ENCODE data around the gene RPS2.
"Not testable (repeated sequence)": the region's sequence is repeated elsewhere in the genome, so short reads cannot be mapped to it uniquely, and the experiment has no call there.

RPS2 gene

DNA sequence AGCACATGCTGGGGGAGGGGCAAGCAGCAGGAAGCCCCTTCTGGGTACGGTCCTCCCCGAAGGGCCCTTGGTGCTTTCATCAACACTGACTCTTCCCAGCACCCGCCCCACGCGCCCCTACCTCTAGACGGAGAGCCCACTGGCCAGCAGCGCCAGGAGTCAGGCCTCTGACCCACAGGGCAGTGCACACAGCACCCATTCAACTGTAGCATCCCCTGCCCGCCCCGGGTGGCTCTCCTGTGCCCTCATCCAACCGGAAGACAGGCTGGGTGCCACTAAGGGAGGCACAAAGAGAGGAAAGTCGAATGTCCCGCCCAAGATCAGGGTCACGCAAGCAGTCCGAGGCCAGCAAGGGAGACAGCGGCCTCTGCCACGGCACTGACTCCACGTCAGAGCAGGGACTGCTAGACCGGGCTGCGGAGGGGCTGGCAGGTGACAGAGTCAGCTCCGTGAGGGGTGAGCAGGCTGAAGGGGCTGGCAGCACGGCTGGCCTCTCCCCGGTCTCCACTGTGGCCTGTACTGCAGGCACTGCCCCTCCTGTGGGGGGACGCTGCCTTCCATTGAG is 31.4 kb downstream of the RPS2 start:
- Mint-ChIP-seq H3K36me3 (ENCODE audit: insufficient read depth) (peaks cover 3% of the 10 kb centered on the region), H3K27ac (no peak overlapping the region), H3K9me3 (no peaks in the 10 kb centered on the region), H3K27me3 (peaks cover 0 to 9% of the 10 kb centered on the region in 2 donors), H3K4me3 (no peak overlapping the region), H3K4me1 (ENCODE audit: low read depth in 2 of 2) (peaks cover 0 to 2% of the 10 kb centered on the region in 2 donors)
- ATAC-seq (replicated peaks) = no peak
- DNase-seq = no peak

DNA sequence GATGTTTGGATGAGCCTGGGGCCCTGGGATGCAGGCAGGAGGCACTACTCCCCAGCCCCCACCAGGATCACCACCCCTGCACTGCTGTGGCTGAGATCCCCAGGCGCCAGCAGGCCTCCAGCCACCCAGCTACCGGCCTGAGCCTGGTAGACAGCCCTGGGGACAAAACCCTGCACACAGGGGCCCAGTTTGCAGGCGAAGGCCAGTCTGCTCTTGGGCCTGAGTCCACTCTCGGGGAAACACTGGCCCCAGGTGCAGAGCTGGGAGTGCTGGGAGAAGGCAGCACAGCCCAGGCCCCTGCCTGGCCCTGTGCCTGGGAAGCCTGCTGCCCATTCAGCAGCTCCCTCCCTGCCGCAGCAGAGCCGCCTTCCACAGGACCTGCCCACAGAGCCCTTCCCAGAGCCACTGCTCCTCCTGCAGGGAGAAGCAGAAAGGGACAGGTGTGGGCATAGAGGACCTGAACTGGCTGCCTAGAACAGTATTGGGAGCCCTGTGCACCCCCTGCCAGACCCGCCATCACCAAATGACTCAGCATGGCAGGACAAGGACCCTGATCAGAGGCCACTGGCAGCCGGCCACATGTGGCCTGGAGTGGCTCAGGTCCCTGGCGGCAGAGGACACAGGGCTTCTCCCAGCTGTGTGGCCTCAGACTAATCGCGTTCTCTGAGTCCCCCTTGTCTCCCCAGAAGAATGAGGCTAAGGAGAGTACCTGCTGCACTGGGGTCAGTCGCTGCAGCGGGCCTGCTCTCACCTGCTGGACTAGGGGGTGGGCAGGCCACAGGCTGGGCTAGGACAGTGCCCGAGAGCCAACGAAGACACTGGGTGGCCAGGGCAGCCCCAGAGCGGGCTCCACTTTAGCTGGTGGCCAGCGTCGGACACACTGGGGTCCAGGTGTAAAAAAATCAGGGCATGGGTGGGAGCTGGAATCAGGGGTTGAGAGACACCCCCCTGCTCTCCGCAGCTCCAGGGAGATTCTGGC is 32.3 kb downstream of the RPS2 start:
- no peak for DNase-seq
- ATAC-seq (replicated peaks) = no peak
- no peak overlapping the region for H3K27ac Mint-ChIP-seq
- H3K27me3 Mint-ChIP-seq = peaks cover 0 to 9% of the 10 kb centered on the region in 2 donors
- H3K4me1 Mint-ChIP-seq (ENCODE audit: low read depth in 2 of 2) = peaks cover 0 to 2% of the 10 kb centered on the region in 2 donors
- H3K36me3 Mint-ChIP-seq (ENCODE audit: insufficient read depth) = peaks cover 1% of the 10 kb centered on the region
- no peaks in the 10 kb centered on the region for H3K9me3 Mint-ChIP-seq
- H3K4me3 Mint-ChIP-seq = no peak overlapping the region

DNA sequence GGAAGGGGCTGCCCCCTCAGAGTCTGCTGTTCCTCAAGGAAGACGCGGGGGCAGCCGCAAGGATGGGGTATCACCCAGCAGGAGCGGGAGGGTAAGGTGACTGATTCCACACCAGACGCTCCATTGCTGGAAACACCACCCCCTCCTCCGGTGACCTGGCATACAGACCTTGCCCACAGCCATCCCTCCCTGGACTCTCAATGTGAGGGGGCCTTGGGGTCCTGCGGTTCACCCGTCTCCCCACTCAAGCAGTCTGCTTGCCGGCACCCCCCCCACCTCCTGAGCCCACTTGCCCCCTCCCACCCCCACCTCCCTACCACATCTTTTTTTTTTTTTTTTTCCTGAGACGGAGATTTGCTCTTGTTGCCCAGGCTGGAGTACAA is 34.3 kb downstream of the RPS2 start:
- no peak for DNase-seq
- peak overlapping the region; percentile 27 to 29 for H3K4me3 Mint-ChIP-seq
- no peak overlapping the region for H3K27ac Mint-ChIP-seq
- peaks cover 2% of the 10 kb centered on the region for H3K36me3 Mint-ChIP-seq (ENCODE audit: insufficient read depth)
- peaks cover 0 to 2% of the 10 kb centered on the region in 2 donors for H3K4me1 Mint-ChIP-seq (ENCODE audit: low read depth in 2 of 2)
- H3K27me3 Mint-ChIP-seq = peaks cover 0 to 13% of the 10 kb centered on the region in 2 donors
- no peaks in the 10 kb centered on the region for H3K9me3 Mint-ChIP-seq
- ATAC-seq (replicated peaks) = no peak

DNA sequence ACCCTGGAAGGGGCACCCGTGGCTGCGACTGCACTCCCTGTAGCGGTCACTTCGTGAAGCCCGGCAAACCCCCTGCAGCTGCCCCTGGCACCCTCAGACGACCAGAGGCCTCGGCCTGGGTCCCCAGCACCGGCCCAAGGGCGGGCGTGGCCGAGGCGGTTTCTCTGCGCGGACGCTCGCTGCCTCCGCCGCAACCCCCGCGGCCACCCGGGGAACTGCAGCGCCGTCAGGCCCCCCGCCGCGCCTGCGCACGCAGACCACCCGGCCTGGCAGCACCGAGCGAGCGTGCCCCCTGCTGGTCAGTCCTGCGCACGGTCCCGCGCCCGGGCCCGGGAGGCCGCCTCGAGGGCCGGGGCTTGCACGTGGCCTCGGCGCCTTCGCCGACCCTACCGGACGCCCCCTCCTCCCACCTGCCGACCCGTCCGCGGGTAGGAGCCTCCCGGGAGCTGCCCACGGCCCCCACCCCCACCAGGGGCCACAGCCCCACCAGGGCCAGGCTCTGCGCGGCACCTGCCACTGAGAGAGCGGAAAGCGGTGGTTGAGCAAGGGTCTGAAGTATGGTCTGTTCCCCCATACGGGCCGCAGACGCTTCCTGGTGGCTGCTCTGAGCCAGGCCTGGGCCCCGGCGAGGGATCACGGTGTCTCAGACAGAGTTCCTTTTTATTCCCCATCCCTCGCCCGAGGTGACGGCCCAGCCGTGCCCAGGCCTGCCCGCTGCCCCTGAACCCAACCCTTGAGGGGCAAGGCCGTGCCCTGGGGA is 34.9 kb downstream of the RPS2 start:
- H3K27ac Mint-ChIP-seq = no peak overlapping the region
- H3K36me3 Mint-ChIP-seq (ENCODE audit: insufficient read depth) = peaks cover 2% of the 10 kb centered on the region
- peak; percentile 91 to 95 (median 94) for DNase-seq
- H3K27me3 Mint-ChIP-seq = peaks cover 2 to 19% of the 10 kb centered on the region in 2 donors
- peaks cover 0 to 2% of the 10 kb centered on the region in 2 donors for H3K4me1 Mint-ChIP-seq (ENCODE audit: low read depth in 2 of 2)
- peak; percentile 98 for ATAC-seq (replicated peaks)
- H3K9me3 Mint-ChIP-seq = no peaks in the 10 kb centered on the region
- H3K4me3 Mint-ChIP-seq = peak overlapping the region; percentile 66 to 73

DNA sequence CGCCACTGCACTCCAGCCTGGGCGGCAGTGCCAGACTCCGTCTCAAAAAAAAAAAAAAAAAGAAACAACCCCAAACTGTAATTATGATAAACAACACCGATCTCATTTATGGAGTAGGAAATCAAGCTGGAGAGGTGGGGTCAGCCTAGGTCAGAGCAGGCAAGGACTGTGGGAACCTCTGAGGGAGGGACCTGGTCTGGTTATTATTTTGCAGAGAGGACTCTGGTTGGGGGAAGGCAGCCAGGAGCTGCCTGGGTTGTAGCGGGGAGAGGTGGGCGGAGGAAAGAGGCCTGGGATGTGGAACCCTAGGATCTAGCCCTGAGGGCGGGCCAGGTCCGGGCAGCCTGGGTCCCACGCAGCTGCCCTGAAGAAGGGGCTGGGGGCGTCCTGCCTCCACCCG is 35.5 kb downstream of the RPS2 start:
- peak; percentile 11 for ATAC-seq (replicated peaks)
- H3K4me3 Mint-ChIP-seq = peak overlapping the region; percentile 66 to 73

DNA sequence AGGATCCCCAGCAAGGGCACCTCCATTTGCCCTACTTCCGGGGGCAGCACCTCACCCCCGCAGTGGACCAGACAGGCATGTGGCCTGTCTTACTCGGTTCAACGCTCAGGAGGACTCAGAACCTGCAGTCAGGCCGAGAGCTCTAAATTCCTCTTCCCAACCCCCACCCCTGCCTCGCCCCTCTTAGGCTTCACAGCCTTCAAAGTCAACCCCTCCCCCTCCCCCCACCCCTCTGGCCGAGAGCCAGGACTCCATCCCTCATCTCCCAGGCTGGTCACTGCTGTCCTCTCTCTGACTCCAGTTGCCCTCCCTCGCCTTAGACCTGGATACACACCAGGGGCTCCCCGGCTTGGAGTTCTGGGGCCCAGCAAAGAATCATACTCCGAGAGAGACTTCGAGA is 38.4 kb downstream of the RPS2 start:
- H3K27me3 Mint-ChIP-seq = peaks cover 25 to 45% of the 10 kb centered on the region in 2 donors
- no peaks in the 10 kb centered on the region for H3K9me3 Mint-ChIP-seq
- DNase-seq (no peak), ATAC-seq (replicated peaks) (no peak)
- H3K27ac Mint-ChIP-seq = no peak overlapping the region
- H3K4me1 Mint-ChIP-seq (ENCODE audit: low read depth in 2 of 2) = peaks cover 0 to 2% of the 10 kb centered on the region in 2 donors
- H3K36me3 Mint-ChIP-seq (ENCODE audit: insufficient read depth) = peaks cover 2% of the 10 kb centered on the region
- no peak overlapping the region for H3K4me3 Mint-ChIP-seq

More for the DNA sequence above, 35.5 kb downstream of the RPS2 start:
- Mint-ChIP-seq H3K4me1 (ENCODE audit: low read depth in 2 of 2) (peaks cover 0 to 2% of the 10 kb centered on the region in 2 donors), H3K9me3 (no peaks in the 10 kb centered on the region), H3K27ac (no peak overlapping the region), H3K36me3 (ENCODE audit: insufficient read depth) (peaks cover 2% of the 10 kb centered on the region), H3K27me3 (peaks cover 5 to 25% of the 10 kb centered on the region in 2 donors)
- no peak for DNase-seq

DNA sequence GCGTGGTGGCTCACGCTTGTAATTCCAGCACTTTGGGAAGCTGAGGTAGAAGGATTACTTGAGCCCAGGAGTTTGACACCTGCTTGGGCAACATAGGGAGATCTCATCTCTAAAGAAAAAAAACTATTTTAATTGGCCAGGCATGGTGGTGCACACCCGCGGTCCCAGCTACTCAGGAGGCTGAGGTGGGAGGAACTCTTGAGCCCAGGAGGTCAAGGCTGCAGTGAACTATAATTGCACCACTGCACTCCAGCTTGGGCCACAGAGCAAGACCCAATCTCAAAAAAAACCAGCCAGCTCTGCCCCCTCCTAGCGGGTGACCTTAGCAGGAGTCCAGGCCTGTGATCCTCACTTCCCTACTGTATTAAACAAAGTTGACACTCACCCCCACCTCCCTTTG is 40.5 kb downstream of the RPS2 start:
- no peak overlapping the region for H3K4me3 Mint-ChIP-seq
- H3K4me1 Mint-ChIP-seq (ENCODE audit: low read depth in 2 of 2) = peaks cover 0 to 1% of the 10 kb centered on the region in 2 donors
- peaks cover 2% of the 10 kb centered on the region for H3K36me3 Mint-ChIP-seq (ENCODE audit: insufficient read depth)
- no peak overlapping the region for H3K27ac Mint-ChIP-seq
- peaks cover 42 to 60% of the 10 kb centered on the region in 2 donors for H3K27me3 Mint-ChIP-seq
- no peak for DNase-seq
- no peaks in the 10 kb centered on the region for H3K9me3 Mint-ChIP-seq
- ATAC-seq (replicated peaks) = no peak

DNA sequence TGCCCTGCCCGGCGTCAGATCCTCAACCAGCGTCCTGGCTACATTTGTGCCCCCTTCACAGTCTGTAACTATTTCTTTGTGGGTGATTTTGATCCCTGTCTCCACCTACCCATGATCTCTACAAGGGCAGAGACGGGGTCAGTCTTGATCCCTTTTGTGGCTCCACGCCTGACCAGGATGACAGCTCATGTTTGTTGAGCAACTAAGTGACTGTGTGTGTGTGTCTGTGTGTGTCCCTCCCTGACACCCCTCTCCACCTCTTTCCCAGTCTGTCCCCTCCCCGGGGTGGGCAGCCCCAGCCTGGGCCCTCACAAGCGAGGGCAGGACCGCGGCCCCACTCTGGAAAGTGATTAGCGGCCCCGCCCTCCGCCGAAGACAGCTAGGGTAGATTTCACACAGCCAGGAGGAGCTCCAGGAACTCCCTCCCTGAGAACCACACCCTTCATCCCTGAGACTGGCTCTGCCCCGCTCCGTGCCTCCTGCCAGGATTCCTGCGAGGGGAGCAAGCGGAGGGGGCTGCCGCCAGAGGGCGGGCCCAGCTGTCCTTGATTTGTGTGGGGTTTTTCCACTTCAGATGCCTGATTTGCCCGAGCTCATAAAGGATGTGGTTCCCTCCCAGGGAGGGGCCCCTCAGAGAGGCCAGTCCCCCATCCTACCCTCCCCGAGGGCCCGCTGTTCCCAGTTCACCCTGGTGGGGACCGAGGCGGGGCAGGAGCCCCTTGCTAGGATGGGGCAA is 41.2 kb downstream of the RPS2 start:
- peaks cover 42 to 66% of the 10 kb centered on the region in 2 donors for H3K27me3 Mint-ChIP-seq
- no peaks in the 10 kb centered on the region for H3K4me1 Mint-ChIP-seq (ENCODE audit: low read depth in 2 of 2)
- ATAC-seq (replicated peaks) (no peak), DNase-seq (no peak)
- no peak overlapping the region for H3K27ac Mint-ChIP-seq
- H3K9me3 Mint-ChIP-seq = no peaks in the 10 kb centered on the region
- H3K4me3 Mint-ChIP-seq = no peak overlapping the region
- peaks cover 2% of the 10 kb centered on the region for H3K36me3 Mint-ChIP-seq (ENCODE audit: insufficient read depth)

DNA sequence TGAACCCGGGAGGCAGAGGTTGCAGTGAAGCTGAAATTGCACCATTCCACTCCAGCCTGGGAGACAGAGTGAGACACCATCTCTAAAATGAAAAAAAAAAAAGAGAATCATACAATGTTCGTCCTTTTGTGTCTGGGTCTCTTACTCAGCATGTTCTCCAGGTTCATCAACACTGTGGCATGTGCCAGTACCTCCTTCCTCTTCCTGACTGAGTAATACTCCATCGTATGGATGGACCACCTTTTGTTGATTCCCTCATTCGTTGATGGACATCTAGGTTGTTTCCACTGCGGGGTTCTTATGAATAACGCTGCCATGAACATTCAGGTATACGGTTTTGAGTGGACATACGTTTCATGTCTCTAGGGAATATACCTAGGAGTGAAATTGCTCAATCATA is 42.3 kb downstream of the RPS2 start:
- ATAC-seq (replicated peaks) (no peak), DNase-seq (no peak)
- no peak overlapping the region for H3K27ac Mint-ChIP-seq
- H3K27me3 Mint-ChIP-seq = peaks cover 42 to 68% of the 10 kb centered on the region in 2 donors
- no peaks in the 10 kb centered on the region for H3K9me3 Mint-ChIP-seq
- H3K4me1 Mint-ChIP-seq (ENCODE audit: low read depth in 2 of 2) = no peaks in the 10 kb centered on the region
- H3K36me3 Mint-ChIP-seq (ENCODE audit: insufficient read depth) = peaks cover 2% of the 10 kb centered on the region
- H3K4me3 Mint-ChIP-seq = no peak overlapping the region

DNA sequence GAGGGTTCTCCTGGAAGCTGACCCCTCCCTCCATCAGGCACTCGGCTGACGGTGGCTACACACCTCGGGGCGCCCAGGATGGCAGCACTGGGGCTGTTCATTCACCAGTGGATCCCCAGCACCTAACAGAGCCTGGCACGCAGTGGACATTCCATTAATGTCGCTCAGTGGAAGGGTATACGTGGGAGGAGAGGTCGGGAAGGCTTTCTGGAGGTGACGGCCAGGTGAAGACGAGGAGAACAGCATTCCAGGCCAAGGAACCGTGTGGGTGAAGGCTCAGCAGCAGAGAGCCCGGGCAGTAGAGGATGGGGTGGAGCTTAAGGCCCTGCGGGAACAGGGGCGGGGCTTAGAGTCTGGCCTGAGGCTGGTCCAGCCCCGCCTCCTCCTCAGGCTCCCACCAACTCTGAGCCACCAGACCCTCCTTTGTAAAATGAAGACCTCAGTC is 43.9 kb downstream of the RPS2 start:
- ATAC-seq (replicated peaks) (no peak), DNase-seq (no peak)
- H3K27me3 Mint-ChIP-seq = peaks cover 58 to 84% of the 10 kb centered on the region in 2 donors

DNA sequence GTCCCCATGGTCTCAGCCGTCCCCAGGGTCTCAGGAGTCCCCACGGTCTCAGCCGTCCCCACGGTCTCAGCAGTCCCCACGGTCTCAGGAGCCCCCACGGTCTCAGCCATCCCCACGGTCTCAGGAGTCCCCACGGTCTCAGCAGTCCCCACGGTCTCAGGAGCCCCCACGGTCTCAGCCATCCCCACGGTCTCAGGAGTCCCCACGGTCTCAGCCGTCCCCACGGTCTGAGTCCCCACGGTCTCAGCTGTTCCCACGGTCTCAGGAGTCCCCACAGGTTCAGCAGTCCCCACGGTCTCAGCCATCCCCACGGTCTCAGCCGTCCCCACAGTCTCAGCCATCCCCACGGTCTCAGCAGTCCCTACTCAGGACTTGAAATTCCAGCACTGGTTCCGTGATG is 44.5 kb downstream of the RPS2 start:
- not testable (repeated sequence) for H3K4me1 Mint-ChIP-seq (ENCODE audit: low read depth in 2 of 2); H3K9me3 Mint-ChIP-seq; H3K4me3 Mint-ChIP-seq; DNase-seq; ATAC-seq (replicated peaks); H3K36me3 Mint-ChIP-seq (ENCODE audit: insufficient read depth); H3K27ac Mint-ChIP-seq
- H3K27me3 Mint-ChIP-seq = peaks cover 65 to 84% of the 10 kb centered on the region in 2 donors

More for the DNA sequence above, 43.9 kb downstream of the RPS2 start:
- Mint-ChIP-seq H3K9me3 (no peaks in the 10 kb centered on the region), H3K4me1 (ENCODE audit: low read depth in 2 of 2) (no peaks in the 10 kb centered on the region), H3K4me3 (no peak overlapping the region), H3K27ac (no peak overlapping the region), H3K36me3 (ENCODE audit: insufficient read depth) (no peaks in the 10 kb centered on the region)

DNA sequence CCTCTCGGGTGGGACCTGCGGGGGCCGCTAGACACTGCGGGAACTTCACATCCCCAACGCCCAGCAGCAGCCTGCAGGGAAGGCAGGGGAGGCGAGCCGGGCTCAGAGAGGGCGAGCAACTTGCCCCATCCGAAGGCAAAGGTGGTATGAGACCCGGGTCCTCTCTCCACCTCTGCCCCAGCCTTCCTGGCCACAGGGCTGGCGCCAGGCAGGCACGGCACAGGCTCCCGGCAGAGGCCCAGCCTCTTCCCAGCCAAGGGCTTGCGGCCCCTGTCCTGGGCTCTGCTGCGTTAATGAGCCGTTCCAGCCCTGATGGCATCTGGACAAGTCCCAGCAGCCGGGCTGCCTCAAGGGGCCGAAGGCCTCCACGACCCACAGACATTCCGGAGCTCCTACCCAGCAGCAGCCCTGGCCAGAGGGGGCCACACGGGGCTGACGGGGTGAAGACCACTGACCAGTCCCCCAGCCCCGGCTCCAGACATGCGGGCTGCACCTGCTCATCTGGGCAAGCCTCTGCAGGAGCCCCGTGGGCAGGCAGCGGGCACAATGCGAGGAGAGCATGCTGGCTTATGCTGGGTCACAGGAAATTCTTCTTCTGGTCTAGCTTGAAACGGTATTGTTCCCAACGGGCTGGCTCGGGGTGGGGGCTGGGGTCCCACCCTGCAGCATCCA is 45.2 kb downstream of the RPS2 start:
- DNase-seq (no peak), ATAC-seq (replicated peaks) (no peak)
- peaks cover 64 to 84% of the 10 kb centered on the region in 2 donors for H3K27me3 Mint-ChIP-seq
- no peaks in the 10 kb centered on the region for H3K4me1 Mint-ChIP-seq (ENCODE audit: low read depth in 2 of 2)
- H3K4me3 Mint-ChIP-seq = no peak overlapping the region
- no peak overlapping the region for H3K27ac Mint-ChIP-seq
- no peaks in the 10 kb centered on the region for H3K9me3 Mint-ChIP-seq
- H3K36me3 Mint-ChIP-seq (ENCODE audit: insufficient read depth) = no peaks in the 10 kb centered on the region

Measured in effector memory CD8-positive, alpha-beta T cell (primary cell).